GM12874 (cell line): Measurements from ENCODE around the gene NUMBL.

Source experiments
- CTCF ChIP-seq: IDR thresholded peaks from 2 replicates; pipeline ENCODE4 v1.5.1; 2011; ENCODE audit warnings: low read depth, mild to moderate bottlenecking, control low read depth, low read length, moderate library complexity; ENCODE audit not compliant: insufficient read depth

NUMBL gene

GRCh38 chr19:40674291-40674690, 16.2 kb downstream of the NUMBL start:
- no peak for TF ChIP-seq CTCF

- TF ChIP-seq CTCF, result no peak
Observed at GRCh38 chr19:40673397-40673796, 17.1 kb downstream of the NUMBL start.

- TF ChIP-seq CTCF, result no peak
Observed at GRCh38 chr19:40672573-40673299, 17.7 kb downstream of the NUMBL start.

DNA sequence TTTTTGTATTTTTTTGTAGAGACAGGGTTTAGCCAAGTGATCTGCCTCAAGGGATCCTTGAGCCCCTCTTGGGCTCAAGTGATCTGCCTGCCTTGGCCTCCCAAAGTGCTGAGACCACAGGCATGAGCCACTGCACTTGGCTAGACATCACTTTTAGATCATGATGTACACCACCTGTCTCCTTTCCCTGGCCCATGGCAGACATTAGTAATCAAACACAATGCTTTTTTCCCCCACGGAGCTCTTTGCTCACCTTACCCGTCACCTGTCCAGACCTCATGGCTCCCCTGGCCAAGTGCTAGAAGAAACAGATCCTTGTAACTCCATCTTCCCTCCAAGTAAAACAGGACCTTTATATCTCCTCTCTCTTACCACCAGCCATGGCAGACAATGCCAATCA, 18.4 kb downstream of the NUMBL start:
- no peak for TF ChIP-seq CTCF

DNA sequence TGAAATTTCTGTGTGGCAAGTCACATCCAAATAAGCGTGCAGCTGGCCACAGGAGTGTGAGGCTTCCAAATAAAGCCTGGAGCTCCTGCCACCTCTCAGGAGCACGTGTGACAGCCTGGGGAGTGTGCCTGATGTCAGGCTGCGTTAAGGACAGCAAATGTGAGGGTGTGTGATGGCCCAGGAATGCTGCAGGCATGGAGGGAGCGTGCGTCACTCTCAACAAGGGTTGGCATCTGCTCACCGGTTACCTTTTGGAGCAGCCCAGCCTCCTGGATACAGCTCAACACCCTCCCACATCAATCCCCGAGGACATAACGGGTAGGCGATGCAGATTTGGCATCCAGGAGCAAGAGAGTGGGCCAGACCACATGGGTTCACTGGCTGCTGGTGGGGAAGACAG, 19.0 kb downstream of the NUMBL start:
- TF ChIP-seq CTCF, result no peak

GRCh38 chr19:40668991-40669614, 21.3 kb downstream of the NUMBL start:
- TF ChIP-seq CTCF, result no peak

DNA sequence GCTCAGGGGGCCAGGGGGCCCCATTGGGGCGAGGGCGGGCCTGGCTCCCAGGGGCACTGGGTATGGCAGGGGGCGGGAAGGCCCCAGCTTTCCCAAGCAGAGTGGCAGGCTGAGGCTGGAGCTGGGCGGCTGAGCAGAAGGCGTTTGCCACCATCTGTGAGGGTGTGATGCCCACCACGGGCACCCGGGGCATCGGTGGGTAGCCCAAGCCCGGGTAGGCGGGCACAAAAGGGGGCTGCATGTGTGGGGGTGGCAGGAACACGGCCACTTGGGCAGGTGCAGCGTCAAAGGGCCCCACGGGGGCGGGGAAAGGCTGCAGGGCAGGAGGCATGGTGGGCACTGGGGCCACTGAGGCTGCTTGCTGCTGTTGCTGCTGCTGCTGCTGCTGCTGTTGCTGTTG, 22.8 kb downstream of the NUMBL start:
- no peak for TF ChIP-seq CTCF
